H1 (cell line): ENCODE data around the gene RAB11A. TPM values are rescaled to one million over a fixed set of nuclear protein-coding genes. Genes with fewer than 3 reads are reported as not detected.

Experiments
- POU5F1 ChIP-seq: IDR thresholded peaks from 2 replicates; pipeline ENCODE4 v1.6.1; 2011; ENCODE audit warnings: low read depth, mild to moderate bottlenecking, low read length, moderate library complexity
- SIRT6 ChIP-seq: IDR thresholded peaks from one replicate; pipeline ENCODE4 v1.7.1; 2012; ENCODE audit warnings: low read length, inconsistent platforms
- polyA plus RNA-seq, 7 experiments: library from polyadenylated mRNA; depleted of rRNA in 3 of 7; stranded (reverse) in 5 of 7; unstranded in 2 of 7; fragments of >200 nt in 5 of 7; fragments of 200-250 nt in 2 of 7; gene quantifications; 1 replicate in 5 of 7; 2 replicates in 1 of 7; 4 replicates in 1 of 7; pipeline versions ENCODE4 v1.2.1 to v1.2.3, GENCODE V29; 2011 to 2013; ENCODE audit warnings: missing spikeins in 2 of 7, mixed read lengths in 2 of 7
- total RNA-seq: library from RNA; stranded (reverse); fragmentation: NEBNext Ultra II Directional; extraction: Animal tissue kit (Norgen Biotek cat#: 25700); gene quantifications from 2 replicates; pipeline ENCODE4 v1.2.1, GENCODE V29; 2021

Gene RAB11A
- total and polyA plus RNA-seq, 2 of the 8 experiments (the other 6 are each of a cell fraction or from before 2014, with no cell fraction given), result 211 to 254 TPM

GRCh38 chr15:65913631-65914199 lies 44.4 kb downstream of the RAB11A start (continued):
- TF ChIP-seq SIRT6 (no peak), POU5F1 (no peak)
